ENCODE measurements around the gene EXOC8. TPM values are rescaled to one million over a fixed set of nuclear protein-coding genes. Genes with fewer than 3 reads are reported as not detected.

EXOC8 gene
- total and polyA plus RNA-seq, 4 donors, result 4.6 to 19.0 (median 12.9) TPM

DNA sequence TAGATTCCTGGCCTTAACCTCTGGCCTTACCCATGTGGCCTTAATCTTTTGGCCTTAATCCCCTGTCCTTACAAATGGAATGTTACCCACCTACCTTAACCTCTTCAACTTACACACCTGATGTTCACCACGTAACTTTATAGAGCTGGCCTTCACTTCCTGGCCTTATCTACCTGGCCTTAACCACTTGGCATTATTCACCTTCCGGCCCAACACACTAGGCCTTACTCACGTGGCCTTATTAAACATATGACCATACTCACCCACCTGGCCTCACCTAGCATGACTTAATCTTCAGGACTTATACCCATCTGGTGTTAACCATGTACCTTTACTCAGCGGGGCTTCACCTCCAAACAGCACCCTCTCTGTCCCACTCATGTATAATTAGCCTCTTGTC lies 41.7 kb downstream of the EXOC8 start:
- Histone ChIP-seq H3K4me3 (no peak overlapping the region), H3K9me3 (ENCODE audit: control insufficient read depth in 4 of 4, insufficient read depth in 3 of 4, low read length in 3 of 4) (peaks cover 0 to 2% (median 0%) of the 10 kb centered on the region in 4 donors), H3K27ac (ENCODE audit: low read depth in 1 of 2, low read length in 1 of 2) (no peak overlapping the region), H3K4me1 (ENCODE audit: control insufficient read depth in 5 of 5, insufficient read depth in 5 of 5, low read length in 5 of 5) (no peaks in the 10 kb centered on the region), H3K27me3 (ENCODE audit: control insufficient read depth in 3 of 3, insufficient read depth in 3 of 3, low read length in 2 of 3) (no peaks in the 10 kb centered on the region), H3K9ac (ENCODE audit: insufficient read depth in 1 of 2, low read length in 2 of 2) (no peak overlapping the region), H3K36me3 (ENCODE audit: control insufficient read depth in 4 of 4, insufficient read depth in 4 of 4, low read length in 4 of 4) (no peaks in the 10 kb centered on the region)
- WGBS, 2 donors, result 90 to 98% methylated on average over 4 of the region's 4 CpGs
- TF ChIP-seq, protein P1, sequence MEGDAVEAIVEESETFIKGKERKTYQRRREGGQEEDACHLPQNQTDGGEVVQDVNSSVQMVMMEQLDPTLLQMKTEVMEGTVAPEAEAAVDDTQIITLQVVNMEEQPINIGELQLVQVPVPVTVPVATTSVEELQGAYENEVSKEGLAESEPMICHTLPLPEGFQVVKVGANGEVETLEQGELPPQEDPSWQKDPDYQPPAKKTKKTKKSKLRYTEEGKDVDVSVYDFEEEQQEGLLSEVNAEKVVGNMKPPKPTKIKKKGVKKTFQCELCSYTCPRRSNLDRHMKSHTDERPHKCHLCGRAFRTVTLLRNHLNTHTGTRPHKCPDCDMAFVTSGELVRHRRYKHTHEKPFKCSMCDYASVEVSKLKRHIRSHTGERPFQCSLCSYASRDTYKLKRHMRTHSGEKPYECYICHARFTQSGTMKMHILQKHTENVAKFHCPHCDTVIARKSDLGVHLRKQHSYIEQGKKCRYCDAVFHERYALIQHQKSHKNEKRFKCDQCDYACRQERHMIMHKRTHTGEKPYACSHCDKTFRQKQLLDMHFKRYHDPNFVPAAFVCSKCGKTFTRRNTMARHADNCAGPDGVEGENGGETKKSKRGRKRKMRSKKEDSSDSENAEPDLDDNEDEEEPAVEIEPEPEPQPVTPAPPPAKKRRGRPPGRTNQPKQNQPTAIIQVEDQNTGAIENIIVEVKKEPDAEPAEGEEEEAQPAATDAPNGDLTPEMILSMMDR (IDR thresholded peaks at IDR 0.05; ENCODE audit: control extremely low read depth, extremely low read depth), result no peak
- DNase-seq (no peak), ATAC-seq (ENCODE audit: insufficient read depth, low FRiP score) (no peak)

DNA sequence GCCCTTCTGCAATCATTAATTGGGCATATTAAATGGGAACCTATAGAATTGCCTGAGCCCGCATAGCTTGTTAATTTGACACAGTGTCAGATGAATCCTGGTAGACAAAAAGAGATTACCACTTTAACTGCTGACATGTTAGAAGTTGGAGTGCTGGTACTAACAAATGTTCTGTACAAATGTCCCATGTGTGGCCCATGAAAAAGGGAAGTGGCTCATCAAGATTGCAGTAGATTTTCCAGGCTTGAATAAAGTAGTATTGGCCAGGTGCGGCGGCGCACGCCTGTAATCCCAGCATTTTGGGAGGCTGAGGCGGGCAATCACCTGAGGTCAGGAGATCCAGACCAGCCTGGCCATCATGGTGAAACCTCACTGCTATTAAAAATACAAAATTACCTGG lies 51.0 kb downstream of the EXOC8 start:
- H3K4me1 ChIP-seq (ENCODE audit: control insufficient read depth in 5 of 5, insufficient read depth in 5 of 5, low read length in 5 of 5), result no peaks in the 10 kb centered on the region
- H3K27ac ChIP-seq (ENCODE audit: low read depth in 1 of 2, low read length in 1 of 2), result no peak overlapping the region
- WGBS, 2 donors, result 96% methylated on average over 6 of the region's 6 CpGs
- no peak overlapping the region for H3K9ac ChIP-seq (ENCODE audit: insufficient read depth in 1 of 2, low read length in 2 of 2)
- TF ChIP-seq, protein P1 (IDR thresholded peaks at IDR 0.05; ENCODE audit: control extremely low read depth, extremely low read depth), result no peak
- H3K4me3 ChIP-seq, result no peak overlapping the region
- ATAC-seq (ENCODE audit: insufficient read depth, low FRiP score) (no peak), DNase-seq (no peak)
- H3K36me3 ChIP-seq (ENCODE audit: control insufficient read depth in 4 of 4, insufficient read depth in 4 of 4, low read length in 4 of 4), result no peaks in the 10 kb centered on the region
- H3K9me3 ChIP-seq (ENCODE audit: control insufficient read depth in 4 of 4, insufficient read depth in 3 of 4, low read length in 3 of 4), result no peaks in the 10 kb centered on the region
- H3K27me3 ChIP-seq (ENCODE audit: control insufficient read depth in 3 of 3, insufficient read depth in 3 of 3, low read length in 2 of 3), result no peaks in the 10 kb centered on the region

DNA sequence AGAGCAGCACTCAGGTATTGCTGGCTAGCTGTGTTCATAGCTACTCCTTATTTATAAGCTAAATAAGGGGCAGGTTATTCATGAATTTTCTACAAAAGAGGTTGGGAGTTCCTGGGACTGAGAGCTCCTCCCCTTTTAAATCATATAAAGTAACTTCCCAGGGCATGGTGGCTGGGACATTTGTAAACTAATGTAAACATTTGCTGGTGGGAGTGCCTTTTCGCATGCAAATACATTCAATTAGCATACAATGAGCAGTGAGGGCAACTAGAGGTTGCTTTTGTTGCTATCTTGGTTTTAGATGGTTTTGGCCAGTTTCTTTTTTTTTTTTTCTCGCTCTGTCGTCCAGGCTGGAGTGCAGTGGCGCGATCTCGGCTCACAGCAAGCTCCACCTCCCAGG lies 53.2 kb downstream of the EXOC8 start:
- ATAC-seq (ENCODE audit: insufficient read depth, low FRiP score) (no peak), DNase-seq (no peak)
- Histone ChIP-seq H3K9ac (ENCODE audit: insufficient read depth in 1 of 2, low read length in 2 of 2) (no peak overlapping the region), H3K9me3 (ENCODE audit: control insufficient read depth in 4 of 4, insufficient read depth in 3 of 4, low read length in 3 of 4) (no peaks in the 10 kb centered on the region), H3K4me3 (no peak overlapping the region), H3K27me3 (ENCODE audit: control insufficient read depth in 3 of 3, insufficient read depth in 3 of 3, low read length in 2 of 3) (no peaks in the 10 kb centered on the region), H3K4me1 (ENCODE audit: control insufficient read depth in 5 of 5, insufficient read depth in 5 of 5, low read length in 5 of 5) (no peaks in the 10 kb centered on the region), H3K27ac (ENCODE audit: low read depth in 1 of 2, low read length in 1 of 2) (no peak overlapping the region), H3K36me3 (ENCODE audit: control insufficient read depth in 4 of 4, insufficient read depth in 4 of 4, low read length in 4 of 4) (no peaks in the 10 kb centered on the region)
- TF ChIP-seq, protein P1 (IDR thresholded peaks at IDR 0.05; ENCODE audit: control extremely low read depth, extremely low read depth), result no peak
- WGBS, 2 donors, result 93 to 99% methylated on average over 6 of the region's 6 CpGs

Other genes starting within 250 kb of the EXOC8 start
- under 1 TPM in 1 of 2 donors, not detected in 1; 0.09 TPM for gene TRIM67, start 175.8 kb downstream of the EXOC8 start, total RNA-seq
- gene TRIM67, start 175.8 kb downstream of the EXOC8 start, polyA plus RNA-seq, result under 1 TPM in 1 of 2 donors, not detected in 1; under 0.01 TPM
- gene GNPAT, start 96.6 kb downstream of the EXOC8 start, total RNA-seq, result 10 to 100 TPM; 32.2 to 42.0 TPM
- 10 to 100 TPM; 24.6 to 50.5 TPM for gene GNPAT, start 96.6 kb downstream of the EXOC8 start, polyA plus RNA-seq
- 10 to 100 TPM; 12.8 to 13.5 TPM for gene SPRTN, start 441 bp upstream of the EXOC8 start, total RNA-seq
- 1 to 10 TPM; 3.6 to 5.0 TPM for gene SPRTN, start 441 bp upstream of the EXOC8 start, polyA plus RNA-seq
- 10 to 100 TPM; 19.3 to 45.1 TPM for gene EGLN1, start 84.4 kb upstream of the EXOC8 start, total RNA-seq
- gene EGLN1, start 84.4 kb upstream of the EXOC8 start, polyA plus RNA-seq, result 10 to 100 TPM in 1 of 2 donors, 1 to 10 TPM in 1; 4.5 to 13.4 TPM
- 10 to 100 TPM; 33.3 to 41.1 TPM for gene TSNAX, start 190.8 kb upstream of the EXOC8 start, total RNA-seq
- 10 to 100 TPM; 11.4 to 31.7 TPM for gene TSNAX, start 190.8 kb upstream of the EXOC8 start, polyA plus RNA-seq